ENCODE results near the gene NRDE2. TPM values are rescaled to one million over a fixed set of nuclear protein-coding genes. Genes with fewer than 3 reads are reported as not detected.

The NRDE2 gene
- total RNA-seq, 1 experiment from 2014 or later, result 12.1 TPM

- TF ChIP-seq PRDM15 (CRISPR knock-in tag; IDR thresholded peaks at IDR 0.05), result no peak
- TF ChIP-seq GTF2I (CRISPR knock-in tag; conservative IDR thresholded peaks at IDR 0.05), result no peak
- TF ChIP-seq NR3C1 (CRISPR knock-in tag; conservative IDR thresholded peaks at IDR 0.05; ENCODE audit: low read depth), result no peak
- TF ChIP-seq ARID4B (CRISPR knock-in tag; IDR thresholded peaks at IDR 0.05; ENCODE audit: borderline replicate concordance), result no peak
- TF ChIP-seq PRRX2 (CRISPR knock-in tag; IDR thresholded peaks at IDR 0.05), result no peak
- no peak for TF ChIP-seq FOXP1 (CRISPR knock-in tag; IDR thresholded peaks at IDR 0.05; ENCODE audit: borderline replicate concordance)
- TF ChIP-seq ZNF121 (CRISPR knock-in tag; IDR thresholded peaks at IDR 0.05), result no peak
- TF ChIP-seq ZNF671 (CRISPR knock-in tag; IDR thresholded peaks at IDR 0.05), result no peak
Observed at GRCh38 chr14:90228478-90228877, 103.3 kb downstream of the NRDE2 start (continued).

Other genes with a start within 250 kb of the NRDE2 start
- gene PSMC1, start 75.4 kb downstream of the NRDE2 start, total RNA-seq (2021), result 75.9 to 92.8 TPM (median 88.9 TPM) in 3 replicates
- gene CALM1, start 65.1 kb upstream of the NRDE2 start, total RNA-seq (2021), result 338 to 373 TPM (median 350 TPM) in 3 replicates